IMR-90 (cell line): ENCODE measurements around the gene MRPL48. TPM values are rescaled to one million over a fixed set of nuclear protein-coding genes. Genes with fewer than 3 reads are reported as not detected.

Experiments used
- ATAC-seq: fragments of 200-7000 bp; cut with Tn5 transposase; 2 replicates; pipeline ENCODE4 v1.9.1; 2020; ENCODE audit warnings: low read depth, mild to moderate bottlenecking, moderate library complexity
- BruUV-seq: library from RNA; stranded (reverse); fragments of 400-500 nt; replicated peaks from 2 replicates; lab custom pipeline; 2021; lab: Mats Ljungman, UMichigan
- CTCF ChIA-PET: fragments of 300-600 bp; formaldehyde crosslinking; extraction: SDS; loops from one replicate; lab custom pipeline; 2021; ENCODE audit warnings: antibody characterized with exemption; lab: Yijun Ruan, JAX
- POLR2A ChIA-PET: fragments of 300-600 bp; sonication (Branson Sonifier 250); formaldehyde crosslinking; loops from one replicate; lab custom pipeline; 2022; ENCODE audit warnings: antibody characterized with exemption; ENCODE audit not compliant: unreplicated experiment; lab: Charles Lee
- DNase-seq: peaks from one replicate; pipeline ENCODE4 v3.0.0; 2013
- H2AFZ ChIP-seq: replicated peaks from 2 replicates; pipeline ENCODE3; 2013; ENCODE audit warnings: low read length, mild to moderate bottlenecking; ENCODE audit not compliant: poor library complexity
- H2AK5ac ChIP-seq: 2 replicates; pipeline ENCODE4 v1.6.1; 2013; ENCODE audit warnings: low read depth, low read length, inconsistent platforms
- H2AK9ac ChIP-seq: replicated peaks from 2 replicates; pipeline ENCODE3; 2013; ENCODE audit warnings: mild to moderate bottlenecking, low read depth, low read length, moderate library complexity; ENCODE audit not compliant: poor library complexity
- H2BK120ac ChIP-seq: 2 replicates; pipeline ENCODE4 v1.6.1; 2013; ENCODE audit warnings: low read depth, low read length, inconsistent platforms
- H2BK15ac ChIP-seq: 3 replicates; pipeline ENCODE4 v1.6.1; 2013; ENCODE audit warnings: low read depth, low read length, inconsistent platforms
- H2BK20ac ChIP-seq: 2 replicates; pipeline ENCODE4 v1.6.1; 2013; ENCODE audit warnings: low read depth, mild to moderate bottlenecking, inconsistent platforms, low read length, moderate library complexity
- H2BK5ac ChIP-seq: 2 replicates; pipeline ENCODE4 v1.6.1; 2013; ENCODE audit warnings: mild to moderate bottlenecking, low read depth, low read length, inconsistent platforms; ENCODE audit not compliant: poor library complexity, severe bottlenecking
- H3K14ac ChIP-seq: replicated peaks from 2 replicates; pipeline ENCODE4 v1.6.1; 2013; ENCODE audit warnings: low read depth, low read length, inconsistent platforms
- H3K18ac ChIP-seq: 2 replicates; pipeline ENCODE4 v1.6.1; 2013; ENCODE audit warnings: low read depth, low read length, control low read depth
- H3K23ac ChIP-seq: 2 replicates; pipeline ENCODE4 v1.6.1; 2013; ENCODE audit warnings: low read depth, low read length, inconsistent platforms
- H3K27ac ChIP-seq: 2 replicates; pipeline ENCODE4 v1.5.1; 2013; ENCODE audit warnings: mild to moderate bottlenecking, control low read depth, low read length; ENCODE audit not compliant: insufficient read depth
- H3K27me3 ChIP-seq: 2 replicates; pipeline ENCODE4 v1.6.1; 2013; ENCODE audit warnings: low read length; ENCODE audit not compliant: control insufficient read depth, insufficient read depth
- H3K36me3 ChIP-seq: 2 replicates; pipeline ENCODE4 v1.6.1; 2013; ENCODE audit warnings: low read length, mixed read lengths; ENCODE audit not compliant: control insufficient read depth, insufficient read depth
- H3K4ac ChIP-seq: 2 replicates; pipeline ENCODE4 v1.6.1; 2013; ENCODE audit warnings: low read depth, low read length, inconsistent platforms
- H3K4me1 ChIP-seq: 2 replicates; pipeline ENCODE4 v1.6.1; 2013; ENCODE audit warnings: low read length, mixed read lengths; ENCODE audit not compliant: control insufficient read depth, insufficient read depth
- H3K4me2 ChIP-seq: 2 replicates; pipeline ENCODE4 v1.6.1; 2013; ENCODE audit warnings: low read depth, mild to moderate bottlenecking, control low read depth, low read length, moderate library complexity
- H3K4me3 ChIP-seq: 2 replicates; pipeline ENCODE4 v1.5.1; 2013; ENCODE audit warnings: low read depth, mild to moderate bottlenecking, control low read depth, low read length, moderate library complexity; ENCODE audit not compliant: insufficient read depth
- H3K56ac ChIP-seq: 2 replicates; pipeline ENCODE4 v1.6.1; 2013; ENCODE audit warnings: low read length, inconsistent platforms; ENCODE audit not compliant: insufficient read depth; ENCODE audit errors: extremely low read depth
- H3K79me1 ChIP-seq, 2 experiments: 2 replicates each; pipeline ENCODE4 v1.6.1; 2013; ENCODE audit warnings: low read length in 2 of 2, inconsistent platforms in 1 of 2, low read depth in 1 of 2
- H3K9ac ChIP-seq: 2 replicates; pipeline ENCODE4 v1.6.1; 2013; ENCODE audit warnings: low read depth, low read length, control low read depth
- H3K9me1 ChIP-seq: 2 replicates; pipeline ENCODE4 v1.6.1; 2013; ENCODE audit warnings: low read length, inconsistent platforms; ENCODE audit not compliant: insufficient read depth
- H3K9me3 ChIP-seq: 2 replicates; pipeline ENCODE4 v1.6.1; 2013; ENCODE audit warnings: low read length; ENCODE audit not compliant: control insufficient read depth, insufficient read depth
- H4K20me1 ChIP-seq: 2 replicates; pipeline ENCODE4 v1.6.1; 2013; ENCODE audit warnings: low read length, inconsistent platforms; ENCODE audit not compliant: insufficient read depth
- H4K5ac ChIP-seq: 2 replicates; pipeline ENCODE4 v1.6.1; 2013; ENCODE audit warnings: mild to moderate bottlenecking, low read depth, low read length, control low read depth
- H4K8ac ChIP-seq, 2 experiments: 2 replicates each; pipeline ENCODE4 v1.6.1; 2013; ENCODE audit warnings: low read depth in 2 of 2, low read length in 2 of 2, control low read depth in 1 of 2, inconsistent platforms in 1 of 2
- H4K91ac ChIP-seq: 2 replicates; pipeline ENCODE4 v1.6.1; 2013; ENCODE audit warnings: low read depth, low read length, inconsistent platforms; ENCODE audit not compliant: insufficient read depth
- CTCF ChIP-seq: conservative IDR thresholded peaks from 2 replicates; pipeline ENCODE4 v1.5.1; 2012; ENCODE audit warnings: mild to moderate bottlenecking, low read depth, low read length, improper control_type of control experiment
- POLR2A ChIP-seq: IDR thresholded peaks from 2 replicates; pipeline ENCODE4 v1.6.1; 2012; ENCODE audit warnings: mild to moderate bottlenecking, low read depth, low read length
- RAD21 ChIP-seq: IDR thresholded peaks from 2 replicates; pipeline ENCODE4 v1.6.1; 2012; ENCODE audit warnings: low read length, improper control_type of control experiment
- WGBS, 2 experiments: methylation state at CpG; one replicate each; pipeline versions ENCODE4 v1.1.5 to v1.1.7; 2013; ENCODE audit warnings: missing lambda C conversion rate in 2 of 2; ENCODE audit not compliant: insufficient read length in 1 of 2; ENCODE audit errors: extremely low coverage in 2 of 2; 5-methylcytosine and 5-hydroxymethylcytosine counted together
- dilution Hi-C: fragments of 300-500 bp; cut with HindIII; formaldehyde crosslinking; loops from one replicate; pipeline ENCODE4 v1.14.3; 2018; ENCODE audit warnings: low sequenced_read_pairs; ENCODE audit not compliant: unreplicated experiment
- in situ Hi-C: fragments of 300-500 bp; cut with MboI; formaldehyde crosslinking; loops from 3 replicates; pipeline ENCODE4 v1.14.3; 2019; ENCODE audit warnings: low sequenced_read_pairs, inconsistent platforms, mixed read lengths
- intact Hi-C: fragments of 100-400 bp; cut with micrococcal nuclease; formaldehyde crosslinking; loops from 2 replicates; pipeline ENCODE4 v1.10.0; 2022
- polyA plus RNA-seq, 3 experiments: library from polyadenylated mRNA; depleted of rRNA; stranded (reverse); fragments of >200 nt; gene quantifications; 2 replicates each; pipeline ENCODE4 v1.2.3, GENCODE V29; 2012; ENCODE audit warnings: low replicate concordance in 1 of 3
- total RNA-seq: library from RNA; depleted of rRNA; stranded (reverse); fragments of >200 nt; gene quantifications from 2 replicates; pipeline ENCODE4 v1.2.3, GENCODE V29; 2012

The MRPL48 gene
- total and polyA plus RNA-seq, 2 of the 4 experiments (the other 2 are of a cell fraction), result 24.0 to 29.4 TPM

DNA sequence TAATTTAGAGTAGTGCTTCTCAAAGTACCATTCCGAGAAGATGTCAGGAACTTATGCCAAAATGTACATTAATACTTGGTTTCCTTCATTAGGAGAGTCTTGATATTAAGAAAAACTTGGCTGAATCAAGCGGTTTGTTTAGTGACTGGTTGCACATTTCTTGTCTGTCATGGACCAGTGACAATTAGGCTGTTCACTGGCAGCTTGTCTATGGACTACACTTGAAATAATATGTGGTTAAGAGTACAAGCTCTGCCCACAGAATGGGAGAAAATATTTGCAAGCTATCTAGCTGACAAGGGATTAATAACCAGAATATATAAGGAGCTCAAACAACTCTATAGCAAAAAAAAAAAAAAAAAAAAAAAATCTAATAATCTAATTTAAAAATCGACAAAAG, 64.4 kb downstream of the MRPL48 start:
- DNase-seq (no peak), ATAC-seq (no peak)
- no peak overlapping the region for H3K56ac ChIP-seq
- POLR2A ChIA-PET, result interaction anchor here (0.6 kb wide), 1 partner anchor 269 kb away, joined by 3 read pairs; no protein-coding TSS in a partner anchor
- no peaks in the 10 kb centered on the region for H3K9me1 ChIP-seq
- H3K79me1 ChIP-seq, result no peaks in the 10 kb centered on the region
- no peak overlapping the region for H3K4ac ChIP-seq
- no peak overlapping the region for H3K4me2 ChIP-seq
- no peak overlapping the region for H3K18ac ChIP-seq
- H3K27me3 ChIP-seq, result no peaks in the 10 kb centered on the region
- H4K5ac ChIP-seq, result no peak overlapping the region
- no peaks in the 10 kb centered on the region for H4K20me1 ChIP-seq
- no peak overlapping the region for H3K27ac ChIP-seq
- TF ChIP-seq CTCF (no peak), POLR2A (no peak), RAD21 (no peak)
- H4K91ac ChIP-seq, result no peak overlapping the region
- H2BK120ac ChIP-seq, result no peak overlapping the region
- H3K4me1 ChIP-seq, result no peaks in the 10 kb centered on the region
- H3K9me3 ChIP-seq, result no peaks in the 10 kb centered on the region
- H3K4me3 ChIP-seq, result no peak overlapping the region
- H3K36me3 ChIP-seq, result no peaks in the 10 kb centered on the region
- H2BK5ac ChIP-seq, result no peak overlapping the region
- no peak overlapping the region for H2BK20ac ChIP-seq
- H2AK5ac ChIP-seq, result no peak overlapping the region
- no peak overlapping the region for H3K9ac ChIP-seq
- no CpG with 5 or more reads among the region's 3 CpGs for WGBS, 2 experiments
- no peak overlapping the region for H3K14ac ChIP-seq
- intact Hi-C loops (loop anchor here (5.0 kb wide), 1 partner anchor 35 kb away; no protein-coding TSS in a partner anchor), in situ Hi-C loops (no loop called here), dilution Hi-C loops (no loop called here)
- no TSS peak for BruUV-seq
- H3K23ac ChIP-seq, result no peak overlapping the region
- H4K8ac ChIP-seq, result no peak overlapping the region
- no peak overlapping the region for H2BK15ac ChIP-seq
- H2AK9ac ChIP-seq, result no peak overlapping the region
- CTCF ChIA-PET, result no interaction called here
- no peak overlapping the region for H2AFZ ChIP-seq
